ENCODE data around the gene SPEM2. TPM values are rescaled to one million over a fixed set of nuclear protein-coding genes. Genes with fewer than 3 reads are reported as not detected.

SPEM2 gene
- total RNA-seq, 1 donor from 2014 or later, result not detected

GRCh38 chr17:7426896-7427489, 1.6 kb downstream of the SPEM2 start:
- H3K4me1 Mint-ChIP-seq (ENCODE audit: low read depth, unreplicated experiment), result no peaks in the 10 kb centered on the region
- H3K27me3 Mint-ChIP-seq (ENCODE audit: unreplicated experiment), result peaks cover 11% of the 10 kb centered on the region
- H3K9me3 Mint-ChIP-seq (ENCODE audit: unreplicated experiment), result peaks cover 5% of the 10 kb centered on the region
- no peak overlapping the region for H3K27ac Mint-ChIP-seq (ENCODE audit: unreplicated experiment)
- no peak for DNase-seq
- no peaks in the 10 kb centered on the region for H3K36me3 Mint-ChIP-seq (ENCODE audit: unreplicated experiment)
- TF ChIP-seq, protein P1, sequence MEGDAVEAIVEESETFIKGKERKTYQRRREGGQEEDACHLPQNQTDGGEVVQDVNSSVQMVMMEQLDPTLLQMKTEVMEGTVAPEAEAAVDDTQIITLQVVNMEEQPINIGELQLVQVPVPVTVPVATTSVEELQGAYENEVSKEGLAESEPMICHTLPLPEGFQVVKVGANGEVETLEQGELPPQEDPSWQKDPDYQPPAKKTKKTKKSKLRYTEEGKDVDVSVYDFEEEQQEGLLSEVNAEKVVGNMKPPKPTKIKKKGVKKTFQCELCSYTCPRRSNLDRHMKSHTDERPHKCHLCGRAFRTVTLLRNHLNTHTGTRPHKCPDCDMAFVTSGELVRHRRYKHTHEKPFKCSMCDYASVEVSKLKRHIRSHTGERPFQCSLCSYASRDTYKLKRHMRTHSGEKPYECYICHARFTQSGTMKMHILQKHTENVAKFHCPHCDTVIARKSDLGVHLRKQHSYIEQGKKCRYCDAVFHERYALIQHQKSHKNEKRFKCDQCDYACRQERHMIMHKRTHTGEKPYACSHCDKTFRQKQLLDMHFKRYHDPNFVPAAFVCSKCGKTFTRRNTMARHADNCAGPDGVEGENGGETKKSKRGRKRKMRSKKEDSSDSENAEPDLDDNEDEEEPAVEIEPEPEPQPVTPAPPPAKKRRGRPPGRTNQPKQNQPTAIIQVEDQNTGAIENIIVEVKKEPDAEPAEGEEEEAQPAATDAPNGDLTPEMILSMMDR (IDR thresholded peaks at IDR 0.05; ENCODE audit: partially characterized antibody, unreplicated experiment), result no peak
- no peak overlapping the region for H3K4me3 Mint-ChIP-seq (ENCODE audit: unreplicated experiment)

DNA sequence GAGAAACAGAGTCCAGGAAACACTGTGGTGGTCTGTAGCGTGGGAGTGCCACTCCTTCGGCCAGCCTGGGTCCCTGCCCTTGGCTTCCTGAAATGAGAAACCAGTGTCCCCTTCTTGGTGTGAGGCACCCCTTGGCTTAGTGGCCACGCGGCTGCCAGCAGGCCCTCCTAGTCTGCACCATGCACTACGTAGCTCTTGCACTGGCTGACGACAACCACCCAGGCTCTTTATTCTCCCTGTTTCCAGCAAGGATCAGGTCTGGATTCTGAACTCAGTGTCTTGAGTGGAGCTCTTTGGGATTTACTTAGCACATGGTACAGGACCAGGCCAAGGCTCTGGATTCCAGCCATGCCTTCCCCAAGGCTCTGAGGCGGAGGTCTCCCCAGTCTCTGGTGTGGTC, 2.1 kb downstream of the SPEM2 start:
- no peak overlapping the region for H3K4me3 Mint-ChIP-seq (ENCODE audit: unreplicated experiment)
- no peaks in the 10 kb centered on the region for H3K36me3 Mint-ChIP-seq (ENCODE audit: unreplicated experiment)
- peaks cover 5% of the 10 kb centered on the region for H3K9me3 Mint-ChIP-seq (ENCODE audit: unreplicated experiment)
- DNase-seq, result no peak
- H3K27me3 Mint-ChIP-seq (ENCODE audit: unreplicated experiment), result peaks cover 11% of the 10 kb centered on the region
- no peaks in the 10 kb centered on the region for H3K4me1 Mint-ChIP-seq (ENCODE audit: low read depth, unreplicated experiment)
- no peak overlapping the region for H3K27ac Mint-ChIP-seq (ENCODE audit: unreplicated experiment)
- TF ChIP-seq, protein P1 (IDR thresholded peaks at IDR 0.05; ENCODE audit: partially characterized antibody, unreplicated experiment), result no peak

- H3K36me3 Mint-ChIP-seq (ENCODE audit: unreplicated experiment), result no peaks in the 10 kb centered on the region
- no peak for DNase-seq
- H3K4me1 Mint-ChIP-seq (ENCODE audit: low read depth, unreplicated experiment), result no peaks in the 10 kb centered on the region
- TF ChIP-seq, protein P1 (IDR thresholded peaks at IDR 0.05; ENCODE audit: partially characterized antibody, unreplicated experiment), result no peak
- peaks cover 5% of the 10 kb centered on the region for H3K9me3 Mint-ChIP-seq (ENCODE audit: unreplicated experiment)
- H3K4me3 Mint-ChIP-seq (ENCODE audit: unreplicated experiment), result no peak within 1 kb of the TSS
- no peak within 1 kb of the TSS for H3K27ac Mint-ChIP-seq (ENCODE audit: unreplicated experiment)
- peaks cover 11% of the 10 kb centered on the region for H3K27me3 Mint-ChIP-seq (ENCODE audit: unreplicated experiment)
Measured at GRCh38 chr17:7428557-7428956, 3.1 kb downstream of the SPEM2 start, which contains the start of gene SPEM3. SPEM3 (plus strand) TSS chr17:7428857; CDS start chr17:7428903, 46 bp downstream.

- no peak overlapping the region for H3K27ac Mint-ChIP-seq (ENCODE audit: unreplicated experiment)
- no peaks in the 10 kb centered on the region for H3K4me1 Mint-ChIP-seq (ENCODE audit: low read depth, unreplicated experiment)
- peaks cover 3% of the 10 kb centered on the region for H3K9me3 Mint-ChIP-seq (ENCODE audit: unreplicated experiment)
- no peaks in the 10 kb centered on the region for H3K36me3 Mint-ChIP-seq (ENCODE audit: unreplicated experiment)
- H3K4me3 Mint-ChIP-seq (ENCODE audit: unreplicated experiment), result no peak overlapping the region
- TF ChIP-seq, protein P1 (IDR thresholded peaks at IDR 0.05; ENCODE audit: partially characterized antibody, unreplicated experiment), result no peak
- DNase-seq, result no peak
- H3K27me3 Mint-ChIP-seq (ENCODE audit: unreplicated experiment), result peaks cover 11% of the 10 kb centered on the region
Measured at GRCh38 chr17:7429722-7430121, 4.3 kb downstream of the SPEM2 start.

- Mint-ChIP-seq H3K27ac (ENCODE audit: unreplicated experiment) (no peak overlapping the region), H3K9me3 (ENCODE audit: unreplicated experiment) (peaks cover 9% of the 10 kb centered on the region)
Measured at GRCh38 chr17:7431231-7431630, 5.8 kb downstream of the SPEM2 start.

More at GRCh38 chr17:7431231-7431630, 5.8 kb downstream of the SPEM2 start:
- Mint-ChIP-seq H3K27me3 (ENCODE audit: unreplicated experiment) (peaks cover 7% of the 10 kb centered on the region), H3K4me1 (ENCODE audit: low read depth, unreplicated experiment) (peaks cover 3% of the 10 kb centered on the region), H3K4me3 (ENCODE audit: unreplicated experiment) (no peak overlapping the region), H3K36me3 (ENCODE audit: unreplicated experiment) (no peaks in the 10 kb centered on the region)
- DNase-seq, result no peak
- TF ChIP-seq, protein P1 (IDR thresholded peaks at IDR 0.05; ENCODE audit: partially characterized antibody, unreplicated experiment), result no peak
